Keratinocyte (primary cell): ENCODE measurements around the gene SIK3. TPM values are rescaled to one million over a fixed set of nuclear protein-coding genes. Genes with fewer than 3 reads are reported as not detected.

Source experiments
- DNase-seq: peaks from one replicate; pipeline ENCODE4 v3.0.0-alpha.2; 2011; ENCODE audit warnings: low read depth, missing footprints, low spot score
- FAIRE-seq: peaks from 2 replicates; lab custom pipeline; 2011; peaks lifted over from hg19 to GRCh38; lab: Jason Lieb, UNC
- H2AFZ ChIP-seq: 2 replicates; pipeline ENCODE4 v1.6.0; 2012; ENCODE audit warnings: low read length, control low read depth, inconsistent platforms; ENCODE audit not compliant: control insufficient read depth
- H3K27ac ChIP-seq: 2 replicates; pipeline ENCODE4 v1.5.1; 2011; ENCODE audit warnings: low read length; ENCODE audit not compliant: control insufficient read depth, insufficient read depth
- H3K27me3 ChIP-seq: 3 replicates; pipeline ENCODE4 v1.6.0; 2011; ENCODE audit warnings: low read length; ENCODE audit not compliant: control insufficient read depth, insufficient read depth; ENCODE audit errors: extremely low read depth
- H3K36me3 ChIP-seq, 2 experiments: 2 replicates in 1 of 2; 3 replicates in 1 of 2; pipeline ENCODE4 v1.5.1; 2011; ENCODE audit warnings: low read length in 2 of 2, mild to moderate bottlenecking in 1 of 2; ENCODE audit not compliant: control insufficient read depth in 2 of 2, insufficient read depth in 2 of 2; ENCODE audit errors: extremely low read depth in 1 of 2
- H3K4me1 ChIP-seq: 3 replicates; pipeline ENCODE4 v1.5.1; 2011; ENCODE audit warnings: low read length; ENCODE audit not compliant: control insufficient read depth, insufficient read depth; ENCODE audit errors: extremely low read depth
- H3K4me2 ChIP-seq: 3 replicates; pipeline ENCODE4 v1.6.0; 2011; ENCODE audit warnings: low read depth, low read length; ENCODE audit not compliant: control insufficient read depth, insufficient read depth; ENCODE audit errors: extremely low read depth
- H3K4me3 ChIP-seq, 3 experiments: fragments of 200-600 bp in 1 of 3; sonication (generic) in 1 of 3; 2 replicates in 2 of 3; 3 replicates in 1 of 3; pipeline ENCODE4 v1.5.1; 2011 to 2016; ENCODE audit warnings: low read length in 3 of 3, mild to moderate bottlenecking in 3 of 3, control low read depth in 2 of 3, inconsistent platforms in 1 of 3, low read depth in 1 of 3, mixed read lengths in 1 of 3, mixed run types in 1 of 3, moderate library complexity in 1 of 3; ENCODE audit not compliant: control insufficient read depth in 2 of 3, insufficient read depth in 2 of 3; ENCODE audit errors: extremely low read depth in 1 of 3
- H3K79me2 ChIP-seq: 2 replicates; pipeline ENCODE4 v1.6.0; 2012; ENCODE audit warnings: low read length; ENCODE audit not compliant: control insufficient read depth, insufficient read depth
- H3K9ac ChIP-seq: 3 replicates; pipeline ENCODE4 v1.6.0; 2011; ENCODE audit warnings: low read length; ENCODE audit not compliant: control insufficient read depth, insufficient read depth; ENCODE audit errors: extremely low read depth
- H3K9me1 ChIP-seq: 3 replicates; pipeline ENCODE4 v1.6.0; 2011; ENCODE audit warnings: low read length; ENCODE audit not compliant: control insufficient read depth, insufficient read depth; ENCODE audit errors: extremely low read depth
- H3K9me3 ChIP-seq: 2 replicates; pipeline ENCODE4 v1.5.1; 2012; ENCODE audit warnings: low read depth, low read length; ENCODE audit not compliant: control insufficient read depth
- H4K20me1 ChIP-seq: 3 replicates; pipeline ENCODE4 v1.6.0; 2011; ENCODE audit warnings: low read length; ENCODE audit not compliant: control insufficient read depth, insufficient read depth; ENCODE audit errors: extremely low read depth
- EZH2 ChIP-seq: IDR thresholded peaks from one replicate; pipeline ENCODE4 v1.6.1; 2012; ENCODE audit warnings: inconsistent platforms, mild to moderate bottlenecking, low read length, moderate library complexity
- dilution Hi-C: fragments of 300-500 bp; cut with MboI; formaldehyde crosslinking; loops from one replicate; pipeline ENCODE4 v1.7.0; 2020; ENCODE audit warnings: low sequenced_read_pairs; ENCODE audit not compliant: extremely low pct_ligation_motif_present
- polyA plus RNA-seq, 5 experiments: library from polyadenylated mRNA; depleted of rRNA in 3 of 5; stranded (reverse) in 3 of 5; stranded (forward) in 1 of 5; unstranded in 1 of 5; fragments of >200 nt; gene quantifications; 1 replicate in 1 of 5; 2 replicates in 3 of 5; 3 replicates in 1 of 5; pipeline versions ENCODE4 v1.2.1 to v1.2.3, GENCODE V29; 2011 to 2012; ENCODE audit warnings: missing spikeins in 2 of 5, low read depth in 1 of 5, low replicate concordance in 1 of 5
- TF ChIP-seq, protein P1 (sequence below), 3 experiments: IDR thresholded peaks in 1 of 3; conservative IDR thresholded peaks in 1 of 3; optimal IDR thresholded peaks in 1 of 3; 2 replicates in 2 of 3; 3 replicates in 1 of 3; pipeline versions ENCODE3 to v1.5.1; 2011; ENCODE audit warnings: low read length in 3 of 3, mild to moderate bottlenecking in 3 of 3, moderate library complexity in 2 of 3, control low read depth in 1 of 3, inconsistent platforms in 1 of 3; ENCODE audit not compliant: insufficient read depth in 2 of 3; ENCODE audit errors: extremely low read depth in 1 of 3

Gene SIK3
- polyA plus RNA-seq, 1 donor (not counting 4 experiments of a cell fraction or from before 2014, with no cell fraction given): 8.2 TPM

DNA sequence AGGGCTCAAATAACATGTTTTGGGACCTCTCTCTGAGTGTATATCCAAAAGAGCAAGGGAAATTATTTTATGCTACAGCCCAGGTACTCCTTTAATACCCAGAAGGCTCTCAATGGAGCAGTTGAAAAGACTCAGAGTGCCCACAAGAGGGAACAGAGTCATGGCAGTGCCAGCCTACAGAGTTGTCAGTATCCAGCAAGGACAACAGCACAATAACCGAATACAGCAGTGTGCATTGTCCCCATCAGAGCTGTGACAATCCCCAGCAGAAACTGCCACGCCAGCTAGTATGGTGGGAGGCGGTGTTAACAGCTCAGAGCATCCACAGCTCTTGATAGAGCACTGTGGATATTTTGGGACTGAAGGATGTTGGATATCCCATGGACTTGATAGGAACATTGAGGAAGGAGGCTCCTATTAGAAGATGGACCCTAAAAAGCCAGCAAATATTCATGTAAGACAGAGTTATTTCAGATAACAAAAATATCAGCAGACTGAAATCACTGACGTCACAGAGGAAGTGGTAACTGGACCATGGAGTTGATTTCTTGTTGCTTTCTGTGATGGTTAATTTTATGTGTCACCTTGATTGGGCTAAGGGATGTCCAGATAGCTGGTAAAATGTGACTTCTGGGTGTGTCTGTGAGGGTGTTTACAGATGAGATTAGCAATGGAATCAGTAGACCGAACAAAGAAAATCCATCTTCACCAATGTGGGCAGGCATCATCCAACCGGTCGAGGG, 28.2 kb upstream of the SIK3 start:
- Histone ChIP-seq H3K9ac (no peak overlapping the region), H2AFZ (no peak overlapping the region), H3K79me2 (no peaks in the 10 kb centered on the region), H3K4me2 (no peak overlapping the region), H3K4me1 (peaks cover 4% of the 10 kb centered on the region), H4K20me1 (no peaks in the 10 kb centered on the region), H3K27ac (no peak overlapping the region), H3K9me1 (no peaks in the 10 kb centered on the region), H3K36me3 (no peaks in the 10 kb centered on the region), H3K27me3 (no peaks in the 10 kb centered on the region), H3K4me3 (no peak overlapping the region), H3K9me3 (no peaks in the 10 kb centered on the region)
- dilution Hi-C loops: no loop called here
- no peak for TF ChIP-seq EZH2
- TF ChIP-seq, protein P1, sequence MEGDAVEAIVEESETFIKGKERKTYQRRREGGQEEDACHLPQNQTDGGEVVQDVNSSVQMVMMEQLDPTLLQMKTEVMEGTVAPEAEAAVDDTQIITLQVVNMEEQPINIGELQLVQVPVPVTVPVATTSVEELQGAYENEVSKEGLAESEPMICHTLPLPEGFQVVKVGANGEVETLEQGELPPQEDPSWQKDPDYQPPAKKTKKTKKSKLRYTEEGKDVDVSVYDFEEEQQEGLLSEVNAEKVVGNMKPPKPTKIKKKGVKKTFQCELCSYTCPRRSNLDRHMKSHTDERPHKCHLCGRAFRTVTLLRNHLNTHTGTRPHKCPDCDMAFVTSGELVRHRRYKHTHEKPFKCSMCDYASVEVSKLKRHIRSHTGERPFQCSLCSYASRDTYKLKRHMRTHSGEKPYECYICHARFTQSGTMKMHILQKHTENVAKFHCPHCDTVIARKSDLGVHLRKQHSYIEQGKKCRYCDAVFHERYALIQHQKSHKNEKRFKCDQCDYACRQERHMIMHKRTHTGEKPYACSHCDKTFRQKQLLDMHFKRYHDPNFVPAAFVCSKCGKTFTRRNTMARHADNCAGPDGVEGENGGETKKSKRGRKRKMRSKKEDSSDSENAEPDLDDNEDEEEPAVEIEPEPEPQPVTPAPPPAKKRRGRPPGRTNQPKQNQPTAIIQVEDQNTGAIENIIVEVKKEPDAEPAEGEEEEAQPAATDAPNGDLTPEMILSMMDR (optimal IDR thresholded peaks at IDR 0.05 in 1 of 3, IDR thresholded peaks at IDR 0.05 in 1 of 3, conservative IDR thresholded peaks at IDR 0.05 in 1 of 3; ENCODE audit: extremely low read depth in 1 of 3, insufficient read depth in 2 of 3, low read length in 3 of 3): no peak
- no peak for FAIRE-seq
- no peak for DNase-seq

DNA sequence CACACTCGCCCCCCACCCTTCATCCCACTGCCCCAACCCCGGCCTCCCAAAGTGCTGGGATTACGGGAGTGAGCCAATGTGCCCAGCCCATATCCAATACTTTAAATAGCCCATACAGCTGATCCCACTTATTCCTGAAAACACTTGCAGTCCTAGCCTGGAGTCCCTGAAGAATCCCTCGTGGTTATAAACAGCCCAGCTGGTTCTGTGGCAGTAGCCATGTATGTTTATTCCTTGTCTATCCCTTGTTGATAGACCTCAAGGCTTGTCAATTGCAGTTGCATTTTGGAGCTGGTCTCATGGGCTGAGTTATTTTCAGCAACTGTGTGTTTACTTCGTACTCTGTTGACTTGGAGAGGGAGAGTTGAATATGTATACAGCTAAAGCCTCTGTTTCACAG, 24.3 kb upstream of the SIK3 start:
- Histone ChIP-seq H3K4me1 (peaks cover 4% of the 10 kb centered on the region), H3K9me3 (no peaks in the 10 kb centered on the region), H3K27ac (no peak overlapping the region), H3K79me2 (no peaks in the 10 kb centered on the region), H3K4me3 (no peak overlapping the region), H3K9ac (no peak overlapping the region), H2AFZ (no peak overlapping the region), H3K4me2 (no peak overlapping the region), H3K36me3 (no peaks in the 10 kb centered on the region), H3K27me3 (no peaks in the 10 kb centered on the region), H4K20me1 (no peaks in the 10 kb centered on the region), H3K9me1 (no peaks in the 10 kb centered on the region)
- dilution Hi-C loops: no loop called here
- FAIRE-seq: no peak
- DNase-seq: no peak
- TF ChIP-seq EZH2: no peak
- TF ChIP-seq, protein P1 (optimal IDR thresholded peaks at IDR 0.05 in 1 of 3, IDR thresholded peaks at IDR 0.05 in 1 of 3, conservative IDR thresholded peaks at IDR 0.05 in 1 of 3; ENCODE audit: extremely low read depth in 1 of 3, insufficient read depth in 2 of 3, low read length in 3 of 3): no peak
